Stimulated activated CD8-positive, alpha-beta memory T cell treated with anti-CD3 and anti-CD28 coated beads, Interleukin-4, amount 100 ng/mL, for 24 hours (primary cell): Measurements from ENCODE around the gene ZNF358.

Experiments
- DNase-seq: peaks from one replicate; pipeline ENCODE4 v3.0.0-alpha.2; 2020; ENCODE audit warnings: low read depth

The ZNF358 gene

DNA sequence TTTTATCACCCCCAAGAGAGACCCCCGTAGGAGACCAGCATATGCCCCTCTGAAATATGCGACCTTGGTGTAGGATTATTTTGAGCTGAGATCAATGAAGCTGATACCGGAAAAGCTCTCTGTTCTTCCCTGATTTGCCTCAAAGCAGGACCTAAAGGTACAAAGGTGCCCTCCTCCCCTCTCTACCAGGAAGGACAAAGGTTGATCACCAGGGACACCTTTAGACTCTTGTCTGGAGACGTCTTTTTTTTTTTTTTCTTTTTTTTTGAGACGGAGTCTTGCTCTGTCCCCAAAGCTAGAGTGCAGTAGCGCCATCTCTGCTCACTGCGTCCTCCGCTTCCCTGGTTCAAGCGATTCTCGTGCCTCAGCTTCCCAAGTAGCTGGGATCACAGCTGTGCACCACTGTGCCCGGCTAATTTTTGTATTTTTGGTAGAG lies 26.3 kb upstream of the ZNF358 start:
- DNase-seq = no peak

DNA sequence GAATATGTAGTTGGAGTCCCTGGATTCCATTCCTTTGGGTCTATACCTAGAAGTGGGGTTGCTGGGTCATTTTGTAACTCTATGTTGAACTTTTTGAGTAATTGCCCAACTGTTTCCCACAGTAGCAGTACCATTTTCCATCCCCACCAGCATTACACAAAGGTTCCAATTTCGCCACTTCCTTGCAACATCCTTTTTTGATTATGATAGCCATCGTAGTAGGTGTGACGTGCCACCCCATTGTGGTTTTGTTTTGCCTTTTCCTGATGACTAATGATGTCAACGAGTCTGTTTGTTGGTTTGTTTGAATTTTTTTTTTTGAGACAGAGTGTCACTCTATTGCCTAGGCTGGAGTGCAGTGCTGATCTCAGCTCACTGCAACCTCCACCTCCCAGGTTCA lies 23.8 kb upstream of the ZNF358 start:
- DNase-seq = no peak

DNA sequence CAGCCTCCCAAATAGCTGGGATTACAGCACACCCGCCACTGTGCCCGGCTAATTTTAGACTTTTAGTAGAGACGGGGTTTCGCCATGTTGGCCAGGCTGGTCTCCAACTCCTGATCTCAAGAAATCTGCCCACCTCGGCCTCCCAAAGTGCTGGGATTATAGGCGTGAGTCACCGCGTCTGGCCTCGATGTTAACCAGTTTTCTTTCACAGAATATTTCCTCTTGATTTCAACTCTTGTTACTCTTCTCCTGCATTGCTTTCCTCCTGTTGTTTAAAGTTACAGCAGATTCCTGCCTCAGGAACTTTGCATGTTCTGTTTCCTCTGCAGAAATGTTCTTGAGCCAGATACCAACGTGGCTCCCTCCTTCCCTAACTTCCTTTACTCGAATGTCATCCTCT lies 23.3 kb upstream of the ZNF358 start:
- no peak for DNase-seq

DNA sequence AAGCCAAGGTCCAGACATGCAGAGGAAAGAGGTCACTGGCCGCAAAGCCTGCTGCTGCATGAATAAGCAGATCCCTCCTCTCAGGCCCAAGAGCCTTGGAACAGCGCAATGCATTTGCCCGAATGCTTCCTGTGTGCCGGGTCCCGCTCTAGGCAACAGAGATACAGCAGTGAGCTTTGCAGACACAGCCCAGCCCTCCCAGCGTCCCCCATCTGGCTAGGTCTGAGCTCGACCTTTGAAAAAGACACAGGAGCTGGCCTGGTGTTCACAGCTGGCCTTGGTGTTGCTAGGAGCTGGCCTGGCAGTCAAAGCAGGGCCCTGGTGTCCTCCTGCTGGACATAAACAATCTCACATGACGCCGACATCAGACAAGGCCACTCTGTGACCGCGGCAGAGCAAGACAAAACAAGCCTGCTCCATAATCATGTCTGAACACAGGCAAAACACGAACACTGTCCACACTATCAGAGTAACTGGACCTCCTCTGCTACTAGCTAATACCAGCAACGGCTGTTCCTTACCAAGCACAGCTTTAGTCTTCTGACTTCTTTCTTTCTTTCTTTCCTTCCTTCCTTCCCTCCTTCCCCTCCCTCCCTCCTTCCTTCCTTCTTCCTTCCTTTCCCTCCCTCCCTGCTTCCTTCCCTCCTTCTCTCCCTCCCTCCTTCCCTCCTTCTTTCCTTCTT lies 21.3 kb upstream of the ZNF358 start:
- no peak for DNase-seq

DNA sequence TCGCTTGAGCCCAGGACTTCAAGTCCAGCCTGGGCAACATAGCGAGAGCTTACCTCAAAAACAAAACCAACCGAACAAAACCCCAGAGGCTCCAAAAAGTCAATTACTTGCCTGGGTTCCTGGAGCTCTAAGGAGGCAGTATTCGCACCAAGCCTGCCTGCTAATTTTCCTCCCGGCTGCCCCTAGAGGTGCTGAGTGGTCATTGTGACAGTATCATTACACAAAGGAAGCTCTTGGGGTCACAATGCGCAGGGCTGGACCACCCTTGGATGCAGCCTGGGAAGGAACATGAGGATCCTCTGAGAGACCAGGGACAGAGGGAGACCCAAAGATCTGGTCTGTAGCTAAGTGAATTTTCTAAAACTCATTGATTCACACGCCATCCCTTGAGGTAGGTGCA lies 18.6 kb upstream of the ZNF358 start:
- DNase-seq = no peak

DNA sequence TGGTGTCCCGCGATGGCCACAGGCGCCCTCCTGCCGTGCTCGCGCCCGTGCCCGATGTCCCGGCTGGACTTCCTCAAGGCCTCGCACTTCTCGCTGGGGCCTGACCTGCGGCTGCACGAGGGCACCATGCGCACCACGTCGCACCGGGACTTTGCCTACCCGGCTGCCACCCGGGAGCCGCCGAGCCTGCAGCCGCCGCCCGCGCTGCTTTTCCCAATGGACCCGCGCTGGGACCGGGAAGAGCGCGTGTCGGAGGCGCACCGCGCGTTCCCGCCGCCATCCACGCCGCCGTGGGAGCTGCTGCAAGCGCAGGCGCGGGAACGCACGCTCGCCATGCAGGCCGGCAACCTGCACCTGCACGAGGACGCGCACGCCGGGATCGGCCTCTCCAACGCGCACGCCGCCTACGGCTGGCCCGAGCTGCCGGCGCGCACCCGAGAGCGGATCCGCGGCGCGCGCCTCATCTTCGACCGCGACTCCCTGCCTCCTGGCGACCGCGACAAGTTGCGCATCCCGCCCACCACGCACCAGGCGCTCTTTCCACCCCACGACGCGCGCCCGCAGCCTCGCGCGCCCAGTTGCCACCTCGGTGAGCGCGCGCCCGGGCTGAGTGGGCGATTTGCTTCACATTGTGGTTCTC lies 15.0 kb upstream of the ZNF358 start:
- DNase-seq = peak; percentile 56

DNA sequence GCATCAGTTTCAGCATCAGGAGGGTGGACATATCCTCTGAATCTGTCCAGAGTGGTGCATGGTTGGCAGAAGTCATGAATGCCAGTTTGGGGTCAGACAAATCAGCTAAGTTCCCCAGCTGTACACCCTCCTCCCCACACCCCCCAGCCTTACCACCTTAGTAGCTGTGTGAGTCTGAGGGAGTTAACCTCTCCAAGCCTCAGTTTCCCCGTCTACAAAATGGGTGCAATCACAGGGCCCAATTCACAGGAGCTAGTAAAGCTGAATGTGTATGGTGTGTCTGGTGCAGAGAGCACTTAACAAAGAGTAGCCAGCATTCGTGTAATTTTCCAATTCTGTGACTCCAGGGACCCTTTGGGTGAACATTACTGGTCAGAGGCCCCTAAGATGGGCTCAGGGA lies 13.4 kb upstream of the ZNF358 start:
- no peak for DNase-seq

DNA sequence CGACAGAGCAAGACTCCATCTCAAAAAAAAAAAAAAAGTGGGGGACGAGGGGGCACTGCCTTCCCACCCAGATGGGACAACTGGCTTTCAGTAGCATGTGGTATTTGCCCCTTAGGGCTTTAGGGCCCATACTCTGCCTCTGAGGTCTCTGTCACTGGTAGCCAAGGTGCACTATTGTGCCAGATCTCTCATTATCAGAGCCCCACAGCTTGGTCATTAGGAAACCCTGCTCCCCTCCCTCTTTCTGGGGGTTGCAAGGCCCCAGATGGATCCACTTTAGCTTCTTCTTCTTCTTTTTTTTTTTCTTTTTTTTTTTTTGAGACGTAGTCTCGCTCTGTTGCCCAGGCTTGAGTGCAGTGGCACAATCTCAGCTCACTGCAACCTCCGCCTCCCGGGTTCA lies 11.2 kb upstream of the ZNF358 start:
- no peak for DNase-seq

DNA sequence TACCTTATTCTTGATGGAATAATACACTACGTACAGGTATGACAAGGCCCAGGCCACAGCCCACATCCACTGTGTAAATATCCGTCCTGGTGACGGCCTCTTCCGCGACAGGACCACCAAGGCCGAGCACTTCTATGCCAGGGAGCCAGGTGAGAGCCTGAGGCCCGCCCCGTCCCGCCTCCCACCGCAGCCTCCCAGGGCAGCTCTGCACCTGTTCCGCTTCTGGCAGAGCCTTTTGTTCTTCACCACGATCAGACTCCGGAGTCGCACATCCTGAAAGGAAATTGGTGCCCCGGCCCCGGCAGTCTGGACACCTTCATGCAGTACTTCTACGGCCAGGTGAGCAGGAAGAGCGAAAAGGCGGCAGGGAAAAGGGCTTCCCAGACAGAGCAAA lies 10.6 kb upstream of the ZNF358 start:
- DNase-seq = no peak

DNA sequence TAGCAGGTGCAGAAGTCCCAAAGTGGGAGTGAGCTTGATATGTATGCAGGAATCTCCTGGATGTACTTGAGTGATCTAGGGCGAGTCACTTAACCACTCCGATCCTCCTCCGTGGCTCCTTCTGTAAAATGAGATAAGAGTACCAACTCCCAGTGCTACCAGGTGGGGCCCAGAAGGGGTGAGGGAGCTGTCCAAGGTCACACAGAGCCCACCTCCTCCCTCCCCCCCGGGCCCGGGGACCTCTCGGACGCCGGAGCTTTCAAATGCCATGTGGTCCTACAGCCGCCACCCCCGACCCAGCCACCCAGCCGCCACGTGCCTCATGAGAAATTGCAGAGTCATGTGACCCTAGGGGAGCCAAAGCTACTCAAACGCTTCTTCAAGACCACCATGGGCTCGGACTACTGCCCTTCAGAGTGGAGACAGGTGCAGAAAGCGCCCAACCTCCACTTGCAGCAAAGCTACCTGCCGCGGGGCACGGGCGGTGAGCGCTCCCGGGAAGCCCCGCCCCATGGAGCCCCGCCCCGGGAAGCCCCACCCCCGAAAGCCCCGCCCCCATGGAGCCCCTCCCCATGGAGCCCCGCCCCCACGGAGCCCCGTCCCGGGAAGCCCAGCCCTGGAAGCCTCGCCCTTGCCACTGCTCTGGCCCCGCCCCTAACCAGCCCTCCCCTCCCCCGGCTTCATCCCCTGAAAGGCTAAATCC lies 10.1 kb upstream of the ZNF358 start:
- no peak for DNase-seq

DNA sequence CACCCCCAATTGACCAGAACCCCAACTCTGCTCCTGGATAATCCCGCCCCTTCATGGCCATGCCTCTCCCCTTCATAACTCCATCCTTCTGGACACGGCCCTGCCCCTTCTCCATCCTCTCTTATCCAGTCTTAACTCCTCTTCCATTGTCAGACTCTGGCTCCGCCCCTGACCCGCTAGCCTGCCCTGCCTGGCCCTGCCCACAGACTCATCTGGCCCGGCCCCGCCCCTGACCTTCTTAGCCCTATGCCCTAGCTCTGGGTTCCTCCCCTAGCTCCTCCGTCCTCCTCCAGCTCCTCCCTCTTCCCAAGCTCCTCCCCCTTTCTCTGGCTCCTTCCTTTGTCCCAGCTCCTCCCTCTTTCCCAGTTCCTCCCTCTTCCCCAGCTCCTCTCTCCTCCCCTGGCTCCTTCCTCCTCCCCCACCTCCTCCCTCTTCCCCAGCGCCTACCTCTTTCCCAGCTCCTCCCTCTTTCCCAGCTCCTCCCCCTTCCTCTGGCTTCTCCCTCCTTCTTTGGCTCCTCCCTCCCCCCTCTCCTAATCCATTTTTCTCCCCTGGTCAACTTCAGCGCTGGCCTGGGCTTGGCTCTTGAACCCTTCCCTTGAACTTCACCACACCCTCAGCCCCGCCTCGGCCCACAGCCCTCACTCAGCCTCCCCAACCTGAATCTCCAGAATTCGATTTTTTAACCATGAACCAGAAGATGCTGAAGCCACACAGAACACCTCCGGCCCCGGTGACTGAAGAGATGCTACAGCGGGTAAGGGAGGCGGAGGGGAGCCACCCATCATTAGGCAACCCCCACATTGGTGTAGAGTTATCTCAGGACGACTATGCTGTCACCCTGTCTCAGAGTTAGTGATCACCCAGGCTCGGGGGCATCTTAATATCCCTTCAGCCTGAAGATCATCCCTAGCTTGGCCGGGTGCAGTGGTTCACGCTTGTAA lies 9.2 kb upstream of the ZNF358 start:
- no peak for DNase-seq

DNA sequence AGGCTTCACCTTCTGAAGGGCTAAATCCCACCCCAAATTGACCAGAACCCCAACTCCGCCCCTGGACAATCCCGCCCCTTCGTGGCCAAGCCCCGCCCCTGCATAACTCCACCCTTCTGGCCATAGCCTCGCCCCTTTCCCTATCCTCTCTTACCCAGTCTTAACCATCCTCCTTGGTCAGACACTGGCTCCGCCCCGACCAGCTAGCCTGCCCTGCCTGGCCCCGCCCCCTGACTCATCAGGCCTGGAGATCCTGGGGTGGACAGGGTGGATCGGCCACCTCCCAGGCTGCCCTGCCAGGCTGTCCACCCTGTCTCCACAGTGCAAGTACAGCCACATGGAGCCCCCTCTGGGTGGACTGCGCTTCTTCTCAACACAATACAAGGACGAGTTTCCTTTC lies 8.0 kb upstream of the ZNF358 start:
- no peak for DNase-seq

DNA sequence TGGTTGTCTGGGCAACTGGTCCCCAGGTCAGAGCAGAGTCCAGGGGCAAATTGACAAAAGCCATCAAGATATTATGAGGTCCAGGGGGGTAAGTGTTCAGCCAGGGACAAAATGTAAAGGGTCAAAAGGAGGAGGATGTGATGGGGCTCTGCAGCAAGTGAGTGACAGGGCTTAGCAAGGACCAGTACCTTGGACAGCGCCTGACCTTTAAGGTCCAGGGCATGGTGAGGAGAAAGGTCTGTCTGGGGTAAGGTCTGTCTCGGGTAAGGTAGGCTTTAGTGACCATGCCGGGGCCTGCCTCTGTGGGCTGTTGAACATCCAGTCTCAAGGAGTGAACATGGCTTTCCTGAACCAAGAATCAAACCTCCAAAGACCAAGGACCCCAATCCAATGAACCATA lies 6.3 kb upstream of the ZNF358 start:
- DNase-seq = no peak

DNA sequence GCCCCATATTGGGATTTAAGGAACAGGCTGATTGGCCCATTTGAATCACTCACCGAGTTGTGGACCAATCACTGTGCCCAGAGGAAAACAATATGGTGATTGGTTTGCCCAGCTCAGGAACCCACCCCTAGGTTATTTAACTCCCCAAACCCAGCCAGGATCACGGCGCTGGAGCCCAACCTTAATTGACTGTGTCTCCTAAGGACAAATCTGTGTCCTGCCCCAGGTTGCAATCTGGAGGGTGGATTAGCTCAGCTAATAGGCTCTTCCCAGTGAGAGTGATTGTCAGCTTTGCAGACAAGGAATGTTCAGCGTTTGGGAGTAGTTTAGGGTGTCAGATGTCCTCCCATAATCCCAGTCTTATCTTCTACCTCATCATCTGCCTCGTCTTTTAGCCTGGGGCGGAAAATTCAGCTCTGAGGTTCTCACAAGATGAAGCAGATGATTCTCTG lies 3.5 kb upstream of the ZNF358 start:
- no peak for DNase-seq

DNA sequence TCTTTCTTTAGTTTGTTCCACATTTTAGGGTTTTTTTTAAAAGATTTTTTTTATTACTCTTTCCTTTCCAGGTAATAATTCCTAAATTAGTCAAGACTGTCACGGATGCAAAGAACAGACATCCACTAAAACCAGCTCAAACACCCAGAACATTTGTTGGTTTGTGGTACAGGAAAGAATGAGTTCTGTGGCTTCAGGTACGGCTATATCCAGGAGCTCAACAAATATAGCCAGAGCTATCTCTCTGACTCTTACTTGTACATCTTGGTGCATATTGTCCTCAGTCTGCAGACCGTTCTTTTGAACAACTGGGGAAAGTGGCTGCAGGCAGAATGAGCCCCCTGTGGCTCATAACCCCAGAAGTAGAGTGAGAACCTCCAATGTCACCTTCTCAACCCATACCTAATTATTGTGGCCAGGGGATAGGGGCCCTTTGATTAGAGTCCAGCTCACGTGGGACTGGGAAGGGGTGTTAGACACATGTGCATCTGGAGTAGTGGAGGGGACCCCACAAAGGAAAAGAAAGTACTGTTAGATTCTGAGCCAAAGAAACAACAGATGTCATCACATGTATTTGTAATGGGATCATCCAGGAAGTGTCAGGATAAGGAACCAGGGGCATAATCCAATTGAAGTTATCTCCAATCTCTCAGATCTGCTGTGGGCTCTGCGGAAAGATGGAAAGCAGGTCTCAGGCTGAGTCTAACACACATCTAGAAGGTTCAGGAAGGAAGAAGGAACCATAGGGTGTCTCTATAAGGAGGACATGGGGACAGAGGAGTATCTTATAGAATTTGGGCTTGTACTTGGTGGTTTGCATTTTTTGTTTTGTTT lies 1.9 kb upstream of the ZNF358 start:
- DNase-seq = no peak

DNA sequence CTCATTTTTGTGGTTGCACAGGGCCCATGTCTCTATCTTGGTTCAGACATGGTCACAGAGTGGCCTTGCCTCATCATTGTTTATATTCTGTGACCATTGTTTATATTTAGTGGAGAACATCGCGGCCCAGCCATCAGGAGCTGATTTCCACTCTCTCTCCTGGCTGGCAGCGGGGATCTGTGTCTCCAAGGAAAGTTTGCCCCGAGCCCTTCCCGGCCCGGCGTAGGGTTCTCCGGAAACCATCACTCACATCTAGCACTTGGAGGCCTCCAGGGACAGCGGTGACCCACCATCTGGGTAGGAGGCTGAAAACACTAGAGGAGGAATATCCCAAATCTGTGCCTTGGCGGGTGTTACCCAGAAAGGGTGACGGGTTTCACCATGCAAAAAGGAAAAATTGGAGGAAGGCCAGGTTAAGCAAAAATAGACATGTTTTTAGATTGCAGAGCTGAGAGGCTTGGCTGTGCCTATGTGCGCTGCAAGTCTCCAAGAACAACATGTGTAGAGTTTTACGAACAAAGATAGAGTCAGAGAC lies 726 bp upstream of the ZNF358 start:
- no peak for DNase-seq

DNA sequence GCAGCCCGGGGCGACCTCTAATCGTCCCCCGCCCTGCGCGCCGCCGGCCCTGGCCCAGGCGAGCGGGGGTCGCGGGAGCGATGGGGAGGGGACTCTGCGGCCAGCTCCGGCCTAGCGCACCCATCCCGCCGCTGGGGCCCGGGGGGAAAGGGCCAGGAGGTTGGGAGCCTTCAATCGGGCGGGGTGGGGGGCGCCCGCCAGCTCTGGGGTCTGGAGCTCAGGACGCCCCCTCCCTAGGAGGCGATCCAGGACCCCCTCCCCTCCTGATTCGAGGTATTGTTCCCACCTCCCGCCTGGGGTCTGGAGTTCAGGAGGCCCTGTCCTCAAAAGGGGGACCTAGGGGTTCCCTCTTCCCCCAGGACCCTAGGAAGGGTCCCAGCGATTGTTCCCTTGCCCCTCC lies 430 bp downstream of the ZNF358 start:
- no peak for DNase-seq

DNA sequence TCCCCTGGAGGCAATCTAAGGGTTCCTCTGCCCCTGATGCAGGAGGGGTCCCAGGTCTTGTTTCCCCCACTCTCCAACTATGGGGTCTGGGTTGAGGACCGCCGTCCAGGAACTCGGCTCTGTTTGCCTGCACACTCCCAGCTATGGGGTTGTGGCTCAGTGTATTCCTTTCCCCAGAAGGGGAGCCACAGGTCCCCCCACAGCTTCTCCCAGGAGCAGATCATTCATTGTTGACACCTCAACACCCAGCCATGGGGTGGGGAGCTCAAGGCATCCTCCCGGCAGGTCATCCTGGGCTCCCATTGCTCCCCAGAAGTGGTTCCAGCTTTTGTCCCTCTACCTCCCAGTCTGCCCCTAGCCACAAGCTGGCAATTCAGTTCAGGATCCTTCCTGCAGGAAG lies 975 bp downstream of the ZNF358 start:
- no peak for DNase-seq

DNA sequence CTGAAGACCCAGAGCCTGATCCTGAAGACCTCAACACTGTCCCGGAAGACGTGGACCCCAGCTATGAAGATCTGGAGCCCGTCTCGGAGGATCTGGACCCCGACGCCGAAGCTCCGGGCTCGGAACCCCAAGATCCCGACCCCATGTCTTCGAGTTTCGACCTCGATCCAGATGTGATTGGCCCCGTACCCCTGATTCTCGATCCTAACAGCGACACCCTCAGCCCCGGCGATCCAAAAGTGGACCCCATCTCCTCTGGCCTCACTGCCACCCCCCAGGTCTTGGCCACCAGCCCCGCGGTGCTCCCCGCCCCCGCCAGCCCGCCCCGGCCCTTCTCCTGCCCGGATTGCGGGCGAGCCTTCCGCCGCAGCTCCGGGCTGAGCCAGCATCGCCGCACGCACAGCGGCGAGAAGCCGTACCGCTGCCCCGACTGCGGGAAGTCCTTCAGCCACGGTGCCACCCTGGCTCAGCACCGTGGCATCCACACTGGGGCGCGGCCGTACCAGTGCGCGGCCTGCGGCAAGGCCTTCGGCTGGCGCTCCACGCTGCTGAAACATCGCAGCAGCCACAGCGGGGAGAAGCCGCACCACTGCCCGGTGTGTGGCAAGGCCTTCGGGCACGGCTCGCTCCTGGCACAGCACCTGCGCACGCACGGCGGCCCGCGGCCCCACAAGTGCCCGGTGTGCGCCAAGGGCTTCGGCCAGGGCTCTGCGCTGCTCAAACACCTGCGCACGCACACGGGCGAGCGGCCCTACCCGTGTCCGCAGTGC lies 3.6 kb downstream of the ZNF358 start:
- no peak for DNase-seq
